ENCODE results near the gene TBX10. TPM values are rescaled to one million over a fixed set of nuclear protein-coding genes. Genes with fewer than 3 reads are reported as not detected.

TBX10 gene
- polyA plus RNA-seq, 1 donor (not counting 4 experiments of a cell fraction or from before 2014, with no cell fraction given), result not detected

- no peak overlapping the region for H3K9ac ChIP-seq (ENCODE audit: control insufficient read depth, extremely low read depth, insufficient read depth, low read length)
- H3K36me3 ChIP-seq (ENCODE audit: control insufficient read depth in 2 of 2, extremely low read depth in 1 of 2, insufficient read depth in 2 of 2, low read length in 2 of 2), result no peaks in the 10 kb centered on the region
- DNase-seq (ENCODE audit: low read depth, low spot score) (no peak), FAIRE-seq (no peak)
- dilution Hi-C loops (cut with MboI; ENCODE audit: extremely low pct_ligation_motif_present, low sequenced_read_pairs), result no loop called here
- no peaks in the 10 kb centered on the region for H4K20me1 ChIP-seq (ENCODE audit: control insufficient read depth, extremely low read depth, insufficient read depth, low read length)
- no peak for TF ChIP-seq CTCF (optimal IDR thresholded peaks at IDR 0.05 in 1 of 3, IDR thresholded peaks at IDR 0.05 in 1 of 3, conservative IDR thresholded peaks at IDR 0.05 in 1 of 3; ENCODE audit: extremely low read depth in 1 of 3, insufficient read depth in 2 of 3, low read length in 3 of 3)
- no peak overlapping the region for H3K4me3 ChIP-seq (ENCODE audit: control insufficient read depth in 2 of 3, extremely low read depth in 1 of 3, insufficient read depth in 2 of 3, low read depth in 1 of 3, low read length in 3 of 3)
- no peak overlapping the region for H3K27ac ChIP-seq (ENCODE audit: control insufficient read depth, insufficient read depth, low read length)
- no peak overlapping the region for H2AFZ ChIP-seq (ENCODE audit: control insufficient read depth, low read length)
- H3K9me1 ChIP-seq (ENCODE audit: control insufficient read depth, extremely low read depth, insufficient read depth, low read length), result no peaks in the 10 kb centered on the region
- no peak overlapping the region for H3K4me2 ChIP-seq (ENCODE audit: control insufficient read depth, extremely low read depth, insufficient read depth, low read depth, low read length)
- H3K27me3 ChIP-seq (ENCODE audit: control insufficient read depth, extremely low read depth, insufficient read depth, low read length), result no peaks in the 10 kb centered on the region
- no peaks in the 10 kb centered on the region for H3K79me2 ChIP-seq (ENCODE audit: control insufficient read depth, insufficient read depth, low read length)
- no peaks in the 10 kb centered on the region for H3K9me3 ChIP-seq (ENCODE audit: control insufficient read depth, low read depth, low read length)
- H3K4me1 ChIP-seq (ENCODE audit: control insufficient read depth, extremely low read depth, insufficient read depth, low read length), result peaks cover 22% of the 10 kb centered on the region
Measured at GRCh38 chr11:67654225-67654624, 14.7 kb upstream of the TBX10 start.

GRCh38 chr11:67652965-67653845, 13.6 kb upstream of the TBX10 start:
- Histone ChIP-seq H3K4me2 (ENCODE audit: control insufficient read depth, extremely low read depth, insufficient read depth, low read depth, low read length) (no peak overlapping the region), H3K36me3 (ENCODE audit: control insufficient read depth in 2 of 2, extremely low read depth in 1 of 2, insufficient read depth in 2 of 2, low read length in 2 of 2) (no peaks in the 10 kb centered on the region), H3K9me1 (ENCODE audit: control insufficient read depth, extremely low read depth, insufficient read depth, low read length) (no peaks in the 10 kb centered on the region), H3K79me2 (ENCODE audit: control insufficient read depth, insufficient read depth, low read length) (no peaks in the 10 kb centered on the region), H3K27me3 (ENCODE audit: control insufficient read depth, extremely low read depth, insufficient read depth, low read length) (no peaks in the 10 kb centered on the region), H3K4me3 (ENCODE audit: control insufficient read depth in 2 of 3, extremely low read depth in 1 of 3, insufficient read depth in 2 of 3, low read depth in 1 of 3, low read length in 3 of 3) (no peak overlapping the region), H4K20me1 (ENCODE audit: control insufficient read depth, extremely low read depth, insufficient read depth, low read length) (no peaks in the 10 kb centered on the region), H3K9ac (ENCODE audit: control insufficient read depth, extremely low read depth, insufficient read depth, low read length) (no peak overlapping the region), H3K9me3 (ENCODE audit: control insufficient read depth, low read depth, low read length) (no peaks in the 10 kb centered on the region), H3K27ac (ENCODE audit: control insufficient read depth, insufficient read depth, low read length) (no peak overlapping the region), H2AFZ (ENCODE audit: control insufficient read depth, low read length) (no peak overlapping the region), H3K4me1 (ENCODE audit: control insufficient read depth, extremely low read depth, insufficient read depth, low read length) (peaks cover 22% of the 10 kb centered on the region)
- DNase-seq (ENCODE audit: low read depth, low spot score) (no peak), FAIRE-seq (no peak)
- no peak for TF ChIP-seq CTCF (optimal IDR thresholded peaks at IDR 0.05 in 1 of 3, IDR thresholded peaks at IDR 0.05 in 1 of 3, conservative IDR thresholded peaks at IDR 0.05 in 1 of 3; ENCODE audit: extremely low read depth in 1 of 3, insufficient read depth in 2 of 3, low read length in 3 of 3)
- TF ChIP-seq EZH2 (IDR thresholded peaks at IDR 0.05; ENCODE audit: low read length), result no peak
- dilution Hi-C loops (cut with MboI; ENCODE audit: extremely low pct_ligation_motif_present, low sequenced_read_pairs), result no loop called here

Measured in keratinocyte (primary cell).